Smooth muscle cell (in vitro differentiated cells): ENCODE results near the gene HELZ. TPM values are rescaled to one million over a fixed set of nuclear protein-coding genes. Genes with fewer than 3 reads are reported as not detected.

ENCODE experiments used
- DNase-seq: peaks from one replicate; lab custom pipeline; 2025; ENCODE audit not compliant: unreplicated experiment; lab: John Stamatoyannopoulos, UW
- H2AFZ ChIP-seq: fragments of 200-600 bp; sonication (generic); 2 replicates; pipeline ENCODE4 v1.6.0; 2016; ENCODE audit warnings: antibody characterized with exemption, low read depth, mild to moderate bottlenecking
- H3F3A ChIP-seq: fragments of 200-600 bp; sonication (generic); 2 replicates; pipeline ENCODE4 v1.6.0; 2017; ENCODE audit warnings: antibody characterized with exemption, low read depth
- H3K27ac ChIP-seq: fragments of 200-600 bp; sonication (generic); 2 replicates; pipeline ENCODE4 v1.5.1; 2016; ENCODE audit warnings: low read depth, mild to moderate bottlenecking
- H3K27me3 ChIP-seq: fragments of 200-600 bp; sonication (generic); 2 replicates; pipeline ENCODE4 v1.6.1; 2016; ENCODE audit warnings: low read depth, mild to moderate bottlenecking
- H3K36me3 ChIP-seq: fragments of 200-600 bp; sonication (generic); 2 replicates; pipeline ENCODE4 v1.5.1; 2016; ENCODE audit warnings: low read depth
- H3K4me1 ChIP-seq: fragments of 200-600 bp; sonication (generic); 2 replicates; pipeline ENCODE4 v1.5.1; 2016; ENCODE audit warnings: low read depth
- H3K4me2 ChIP-seq: fragments of 200-600 bp; sonication (generic); 2 replicates; pipeline ENCODE4 v1.6.0; 2016; ENCODE audit warnings: mild to moderate bottlenecking
- H3K4me3 ChIP-seq: fragments of 200-600 bp; sonication (generic); 2 replicates; pipeline ENCODE4 v1.5.1; 2016; ENCODE audit warnings: mild to moderate bottlenecking
- H3K79me2 ChIP-seq: fragments of 200-600 bp; sonication (generic); 2 replicates; pipeline ENCODE4 v1.6.0; 2016; ENCODE audit warnings: low read depth, mild to moderate bottlenecking
- H3K9ac ChIP-seq: fragments of 200-600 bp; sonication (generic); 2 replicates; pipeline ENCODE4 v1.6.0; 2016; ENCODE audit warnings: low read depth
- H3K9me3 ChIP-seq: fragments of 200-600 bp; sonication (generic); replicated peaks from 2 replicates; pipeline ENCODE4 v1.5.1; 2016; ENCODE audit warnings: low read depth
- H4K20me1 ChIP-seq: fragments of 200-600 bp; sonication (generic); 2 replicates; pipeline ENCODE4 v1.6.0; 2016; ENCODE audit warnings: low read depth
- WGBS: methylation state at CpG from one replicate; pipeline ENCODE4 v1.1.7; 2016; ENCODE audit warnings: low lambda C conversion rate; 5-methylcytosine and 5-hydroxymethylcytosine counted together
- polyA plus RNA-seq: library from polyadenylated mRNA; unstranded; fragments of >200 nt; fragmentation: Nextera tagmentation; extraction: Ambion mirVana; gene quantifications from 2 replicates; pipeline ENCODE4 v1.2.1, GENCODE V29; 2016
- total RNA-seq: library from RNA; depleted of rRNA; stranded (reverse); fragments of >200 nt; gene quantifications from 2 replicates; pipeline ENCODE4 v1.2.3, GENCODE V29; 2014
- TF ChIP-seq, protein P1 (sequence below): fragments of 200-600 bp; sonication (generic); IDR thresholded peaks from 2 replicates; pipeline ENCODE4 v1.5.1; 2017; ENCODE audit warnings: borderline replicate concordance, mild to moderate bottlenecking, antibody characterized with exemption; ENCODE audit not compliant: insufficient read depth, poor library complexity, severe bottlenecking

The HELZ gene
- total and polyA plus RNA-seq, 2 experiments from 2014 or later = 18.8 to 34.4 TPM

DNA sequence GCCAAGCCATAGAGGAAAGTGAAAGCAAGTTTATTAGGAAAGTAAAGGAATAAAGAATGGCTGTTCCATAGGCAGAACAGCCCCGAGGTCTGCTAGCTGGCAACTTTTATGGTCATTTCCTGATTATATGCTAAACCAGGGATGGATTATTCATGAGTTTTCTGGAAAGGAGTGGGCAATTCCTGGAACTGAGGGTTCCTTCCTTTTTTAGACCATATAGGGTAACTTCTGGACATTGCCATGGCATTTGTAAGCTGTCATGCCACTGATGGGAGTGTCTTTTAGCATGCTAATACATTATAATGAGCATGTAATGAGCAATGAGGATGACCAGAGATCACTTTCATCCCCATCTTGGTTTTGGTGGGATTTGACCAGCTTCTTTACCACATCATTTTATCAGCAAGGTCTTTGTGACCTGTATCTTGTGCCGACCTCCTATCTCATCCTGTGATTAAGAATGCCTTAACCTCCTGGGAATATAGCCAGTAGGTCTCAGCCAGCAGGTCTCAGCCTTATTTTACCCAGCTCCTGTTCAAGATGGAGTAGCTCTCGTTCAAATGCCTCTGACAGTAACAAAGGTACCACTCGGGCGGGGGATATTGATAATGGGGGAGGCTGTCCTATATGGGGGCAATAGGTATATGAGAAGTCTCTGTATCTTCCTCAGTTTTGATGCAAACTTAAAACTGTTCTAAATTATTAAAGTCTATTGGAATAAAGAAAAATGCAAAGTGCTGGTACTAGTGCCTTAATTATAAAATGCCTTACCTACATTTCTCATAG is 38.9 kb upstream of the HELZ start:
- H3K36me3 ChIP-seq = no peaks in the 10 kb centered on the region
- 84% methylated on average over 5 of the region's 5 CpGs for WGBS
- no peak overlapping the region for H3K4me2 ChIP-seq
- no peaks in the 10 kb centered on the region for H3K79me2 ChIP-seq
- TF ChIP-seq, protein P1, sequence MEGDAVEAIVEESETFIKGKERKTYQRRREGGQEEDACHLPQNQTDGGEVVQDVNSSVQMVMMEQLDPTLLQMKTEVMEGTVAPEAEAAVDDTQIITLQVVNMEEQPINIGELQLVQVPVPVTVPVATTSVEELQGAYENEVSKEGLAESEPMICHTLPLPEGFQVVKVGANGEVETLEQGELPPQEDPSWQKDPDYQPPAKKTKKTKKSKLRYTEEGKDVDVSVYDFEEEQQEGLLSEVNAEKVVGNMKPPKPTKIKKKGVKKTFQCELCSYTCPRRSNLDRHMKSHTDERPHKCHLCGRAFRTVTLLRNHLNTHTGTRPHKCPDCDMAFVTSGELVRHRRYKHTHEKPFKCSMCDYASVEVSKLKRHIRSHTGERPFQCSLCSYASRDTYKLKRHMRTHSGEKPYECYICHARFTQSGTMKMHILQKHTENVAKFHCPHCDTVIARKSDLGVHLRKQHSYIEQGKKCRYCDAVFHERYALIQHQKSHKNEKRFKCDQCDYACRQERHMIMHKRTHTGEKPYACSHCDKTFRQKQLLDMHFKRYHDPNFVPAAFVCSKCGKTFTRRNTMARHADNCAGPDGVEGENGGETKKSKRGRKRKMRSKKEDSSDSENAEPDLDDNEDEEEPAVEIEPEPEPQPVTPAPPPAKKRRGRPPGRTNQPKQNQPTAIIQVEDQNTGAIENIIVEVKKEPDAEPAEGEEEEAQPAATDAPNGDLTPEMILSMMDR = no peak
- DNase-seq = no peak
- no peaks in the 10 kb centered on the region for H3K4me1 ChIP-seq
- H4K20me1 ChIP-seq = no peaks in the 10 kb centered on the region
- H3K9me3 ChIP-seq = no peaks in the 10 kb centered on the region
- no peaks in the 10 kb centered on the region for H3F3A ChIP-seq
- no peak overlapping the region for H3K9ac ChIP-seq
- H3K4me3 ChIP-seq = no peak overlapping the region
- no peaks in the 10 kb centered on the region for H3K27me3 ChIP-seq
- H2AFZ ChIP-seq = no peak overlapping the region
- no peak overlapping the region for H3K27ac ChIP-seq

DNA sequence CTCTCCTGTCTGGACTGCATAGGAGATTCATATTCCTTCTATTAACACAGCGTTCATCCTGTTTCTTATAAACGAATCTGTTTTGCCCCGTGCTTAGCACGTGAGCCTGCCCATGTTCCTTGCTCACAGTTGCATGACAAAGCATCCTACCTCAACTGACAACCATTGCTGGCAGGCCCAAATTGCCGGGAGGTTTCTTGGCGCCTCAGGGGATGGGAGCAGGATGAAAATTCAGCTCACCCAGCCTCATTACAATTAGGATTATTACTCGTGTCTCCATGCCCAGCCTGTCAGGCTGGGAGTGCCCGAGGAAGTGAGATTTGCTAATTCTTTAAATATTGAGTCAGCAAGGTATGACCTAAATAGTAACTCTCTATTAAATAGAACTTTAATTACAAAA is 36.7 kb upstream of the HELZ start:
- Histone ChIP-seq H3K27ac (no peak overlapping the region), H3K27me3 (no peaks in the 10 kb centered on the region), H3K36me3 (no peaks in the 10 kb centered on the region), H2AFZ (no peak overlapping the region), H3K79me2 (no peaks in the 10 kb centered on the region), H3K9me3 (no peaks in the 10 kb centered on the region), H3K4me1 (no peaks in the 10 kb centered on the region), H3K4me2 (no peak overlapping the region), H4K20me1 (no peaks in the 10 kb centered on the region), H3K9ac (no peak overlapping the region), H3K4me3 (no peak overlapping the region), H3F3A (no peaks in the 10 kb centered on the region)
- no peak for DNase-seq
- TF ChIP-seq, protein P1 = no peak
- 61% methylated on average over 8 of the region's 8 CpGs for WGBS

DNA sequence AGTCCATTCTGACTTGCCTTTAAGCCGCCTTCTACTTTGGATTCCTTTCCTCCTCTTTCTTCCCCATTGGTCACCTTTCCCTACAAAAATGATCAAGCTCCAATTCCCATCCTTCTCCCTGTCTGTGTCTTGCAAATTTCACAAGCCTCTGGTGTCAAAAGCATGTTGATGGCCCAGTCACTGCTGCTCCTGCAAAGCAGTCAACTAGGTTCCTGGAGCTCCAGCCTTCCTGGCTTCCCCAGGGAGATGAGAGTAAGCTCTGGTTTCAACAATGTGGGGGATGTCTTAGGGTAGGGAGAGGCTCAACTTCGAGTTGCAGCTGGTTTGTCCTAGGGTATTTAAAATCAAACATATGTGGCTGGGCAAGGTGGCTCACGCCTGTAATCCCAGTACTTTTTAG is 36.1 kb upstream of the HELZ start:
- Histone ChIP-seq H2AFZ (no peak overlapping the region), H3K27me3 (no peaks in the 10 kb centered on the region), H3K9me3 (no peaks in the 10 kb centered on the region), H3F3A (no peaks in the 10 kb centered on the region), H3K36me3 (no peaks in the 10 kb centered on the region), H3K4me3 (no peak overlapping the region), H3K27ac (no peak overlapping the region), H3K4me1 (no peaks in the 10 kb centered on the region), H3K9ac (no peak overlapping the region), H3K79me2 (no peaks in the 10 kb centered on the region), H3K4me2 (no peak overlapping the region), H4K20me1 (no peaks in the 10 kb centered on the region)
- TF ChIP-seq, protein P1 = no peak
- no peak for DNase-seq
- 73% methylated on average over 3 of the region's 3 CpGs for WGBS

DNA sequence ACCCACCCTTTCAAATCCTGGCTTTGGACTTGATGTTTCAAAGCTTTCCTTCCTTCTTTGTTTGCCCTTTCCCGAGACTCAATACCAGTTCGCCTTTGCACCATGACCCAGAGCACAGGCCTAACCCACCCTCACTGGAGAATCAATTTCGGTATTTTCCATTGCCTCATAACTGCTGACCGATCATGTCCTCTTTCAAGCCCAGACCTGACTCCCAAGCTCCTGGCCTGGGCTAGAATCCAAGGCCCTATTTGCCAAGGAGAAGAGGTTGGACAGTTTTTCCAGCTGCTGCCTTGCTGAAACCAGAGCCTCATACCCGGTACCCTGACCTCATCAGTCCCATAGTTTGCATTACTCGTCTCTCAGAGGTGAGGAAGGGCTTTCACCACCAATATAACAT is 35.3 kb upstream of the HELZ start:
- no peak overlapping the region for H3K4me2 ChIP-seq
- H3K9me3 ChIP-seq = no peaks in the 10 kb centered on the region
- H3K36me3 ChIP-seq = no peaks in the 10 kb centered on the region
- H3K27me3 ChIP-seq = no peaks in the 10 kb centered on the region
- WGBS = 90% methylated on average over 6 of the region's 6 CpGs
- no peaks in the 10 kb centered on the region for H3K4me1 ChIP-seq
- no peak overlapping the region for H2AFZ ChIP-seq
- no peaks in the 10 kb centered on the region for H3F3A ChIP-seq
- no peak overlapping the region for H3K4me3 ChIP-seq
- no peaks in the 10 kb centered on the region for H3K79me2 ChIP-seq
- no peak overlapping the region for H3K27ac ChIP-seq
- no peaks in the 10 kb centered on the region for H4K20me1 ChIP-seq
- TF ChIP-seq, protein P1 = no peak
- no peak for DNase-seq
- H3K9ac ChIP-seq = no peak overlapping the region
